GM18519 (cell line): Measurements from ENCODE around the gene KIAA1328.

Experiments
- ATAC-seq: cut with Tn5 transposase; IDR thresholded peaks from one replicate; pipeline ENCODE4 v1.9.1; 2021; ENCODE audit warnings: mild to moderate bottlenecking, moderate library complexity; ENCODE audit not compliant: unreplicated experiment, low FRiP score

The KIAA1328 gene

GRCh38 chr18:36934884-36935283, 106.0 kb downstream of the KIAA1328 start:
- no peak for ATAC-seq

GRCh38 chr18:36942264-36942663, 113.3 kb downstream of the KIAA1328 start:
- ATAC-seq: peak; percentile 62

GRCh38 chr18:36947820-36948348, 119.0 kb downstream of the KIAA1328 start:
- ATAC-seq: no peak

GRCh38 chr18:36950282-36950681, 121.4 kb downstream of the KIAA1328 start:
- ATAC-seq: no peak

- ATAC-seq: no peak
Observed at GRCh38 chr18:36950960-36951359, 122.0 kb downstream of the KIAA1328 start.

- ATAC-seq: no peak
Observed at GRCh38 chr18:36953047-36953446, 124.1 kb downstream of the KIAA1328 start.

- ATAC-seq: no peak
Observed at GRCh38 chr18:36960038-36960437, 131.1 kb downstream of the KIAA1328 start.

GRCh38 chr18:36963464-36963863, 134.5 kb downstream of the KIAA1328 start:
- ATAC-seq: no peak

- no peak for ATAC-seq
Observed at GRCh38 chr18:36974686-36975085, 145.8 kb downstream of the KIAA1328 start.

- no peak for ATAC-seq
Observed at GRCh38 chr18:36977121-36977520, 148.2 kb downstream of the KIAA1328 start.

GRCh38 chr18:36993068-36993467, 164.1 kb downstream of the KIAA1328 start:
- peak; percentile 73 for ATAC-seq

GRCh38 chr18:37006742-37007141, 177.8 kb downstream of the KIAA1328 start:
- peak; percentile 86 for ATAC-seq

GRCh38 chr18:37012452-37012851, 183.5 kb downstream of the KIAA1328 start:
- ATAC-seq: no peak

GRCh38 chr18:37019157-37019827, 190.4 kb downstream of the KIAA1328 start:
- no peak for ATAC-seq

- ATAC-seq: no peak
Observed at GRCh38 chr18:37033419-37033818, 204.5 kb downstream of the KIAA1328 start.

- ATAC-seq: no peak
Observed at GRCh38 chr18:37042381-37042780, 213.5 kb downstream of the KIAA1328 start.

GRCh38 chr18:37055137-37055802, 226.3 kb downstream of the KIAA1328 start:
- ATAC-seq: no peak

GRCh38 chr18:37064187-37064586, 235.3 kb downstream of the KIAA1328 start:
- ATAC-seq: no peak

- no peak for ATAC-seq
Observed at GRCh38 chr18:37065254-37065653, 236.3 kb downstream of the KIAA1328 start.

- ATAC-seq: no peak
Observed at GRCh38 chr18:37084912-37085311, 256.0 kb downstream of the KIAA1328 start.

- no peak for ATAC-seq
Observed at GRCh38 chr18:37085362-37085761, 256.4 kb downstream of the KIAA1328 start.
